Peyer's patch (tissue), 4 donors: ENCODE results near the gene DYRK1A.

Experiments
- POLR2A ChIP-seq, 2 donors: fragments of 450-650 bp; IDR thresholded peaks; one replicate each; pipeline ENCODE4 v1.5.1; 2017; ENCODE audit warnings: antibody characterized with exemption in 2 of 2, mild to moderate bottlenecking in 2 of 2, moderate library complexity in 2 of 2
- TF ChIP-seq, protein P1 (sequence below), 6 experiments: fragments of 450-650 bp in 4 of 6; fragments of 200-600 bp in 2 of 6; sonication (generic) in 1 of 6; IDR thresholded peaks; one replicate each; pipeline ENCODE4 v1.5.1; 2017 to 2019; ENCODE audit warnings: antibody characterized with exemption in 6 of 6, mild to moderate bottlenecking in 3 of 6, moderate library complexity in 1 of 6

DNA sequence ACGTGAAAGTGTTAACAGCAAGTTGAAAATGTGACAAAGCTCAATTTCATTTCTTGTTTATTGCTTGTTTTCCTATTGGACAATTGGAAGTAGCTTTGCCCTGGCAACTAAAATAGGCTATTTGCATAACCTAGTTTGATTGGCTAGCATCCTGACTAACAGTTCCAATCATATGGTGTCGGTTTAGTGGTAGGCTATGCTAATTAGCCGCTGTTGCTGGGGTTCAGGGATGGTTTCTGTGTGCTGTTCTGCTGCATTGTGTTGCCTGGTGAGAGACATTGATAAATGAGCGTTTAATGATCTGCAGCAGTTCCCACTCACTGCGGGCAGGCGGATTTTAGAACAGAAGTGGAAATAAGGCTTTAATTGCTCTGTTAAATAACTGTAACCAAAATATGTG, 68.5 kb downstream of the DYRK1A start:
- TF ChIP-seq, protein P1, sequence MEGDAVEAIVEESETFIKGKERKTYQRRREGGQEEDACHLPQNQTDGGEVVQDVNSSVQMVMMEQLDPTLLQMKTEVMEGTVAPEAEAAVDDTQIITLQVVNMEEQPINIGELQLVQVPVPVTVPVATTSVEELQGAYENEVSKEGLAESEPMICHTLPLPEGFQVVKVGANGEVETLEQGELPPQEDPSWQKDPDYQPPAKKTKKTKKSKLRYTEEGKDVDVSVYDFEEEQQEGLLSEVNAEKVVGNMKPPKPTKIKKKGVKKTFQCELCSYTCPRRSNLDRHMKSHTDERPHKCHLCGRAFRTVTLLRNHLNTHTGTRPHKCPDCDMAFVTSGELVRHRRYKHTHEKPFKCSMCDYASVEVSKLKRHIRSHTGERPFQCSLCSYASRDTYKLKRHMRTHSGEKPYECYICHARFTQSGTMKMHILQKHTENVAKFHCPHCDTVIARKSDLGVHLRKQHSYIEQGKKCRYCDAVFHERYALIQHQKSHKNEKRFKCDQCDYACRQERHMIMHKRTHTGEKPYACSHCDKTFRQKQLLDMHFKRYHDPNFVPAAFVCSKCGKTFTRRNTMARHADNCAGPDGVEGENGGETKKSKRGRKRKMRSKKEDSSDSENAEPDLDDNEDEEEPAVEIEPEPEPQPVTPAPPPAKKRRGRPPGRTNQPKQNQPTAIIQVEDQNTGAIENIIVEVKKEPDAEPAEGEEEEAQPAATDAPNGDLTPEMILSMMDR (IDR thresholded peaks at IDR 0.05) = no peak
- no peak for TF ChIP-seq POLR2A (IDR thresholded peaks at IDR 0.05)
